Stimulated activated CD4-positive, alpha-beta T cell treated with anti-CD3 and anti-CD28 coated beads, TNF-alpha, amount 100 ng/mL, for 48 hours (primary cell): Measurements from ENCODE around the gene COA1.

Experiments
- DNase-seq, 3 donors: peaks; one replicate each; pipeline ENCODE4 v3.0.0-alpha.2; 2020; ENCODE audit warnings: low read depth in 3 of 3

Gene COA1

GRCh38 chr7:43653466-43653865 lies 75.9 kb downstream of the COA1 start:
- no peak for DNase-seq

GRCh38 chr7:43652364-43652763 lies 77.0 kb downstream of the COA1 start:
- no peak for DNase-seq

- DNase-seq: no peak
Observed at GRCh38 chr7:43650457-43651052, 78.8 kb downstream of the COA1 start.

GRCh38 chr7:43649755-43650274 lies 79.5 kb downstream of the COA1 start:
- DNase-seq: peak in 1 of 3 donors; percentile 41

GRCh38 chr7:43648473-43649406 lies 80.6 kb downstream of the COA1 start:
- peak in 1 of 3 donors; percentile 49 for DNase-seq

- DNase-seq: peak in 1 of 3 donors; percentile 55
Observed at GRCh38 chr7:43647673-43648472, 81.5 kb downstream of the COA1 start.

- DNase-seq: no peak
Observed at GRCh38 chr7:43647339-43647672, 82.0 kb downstream of the COA1 start.

DNA sequence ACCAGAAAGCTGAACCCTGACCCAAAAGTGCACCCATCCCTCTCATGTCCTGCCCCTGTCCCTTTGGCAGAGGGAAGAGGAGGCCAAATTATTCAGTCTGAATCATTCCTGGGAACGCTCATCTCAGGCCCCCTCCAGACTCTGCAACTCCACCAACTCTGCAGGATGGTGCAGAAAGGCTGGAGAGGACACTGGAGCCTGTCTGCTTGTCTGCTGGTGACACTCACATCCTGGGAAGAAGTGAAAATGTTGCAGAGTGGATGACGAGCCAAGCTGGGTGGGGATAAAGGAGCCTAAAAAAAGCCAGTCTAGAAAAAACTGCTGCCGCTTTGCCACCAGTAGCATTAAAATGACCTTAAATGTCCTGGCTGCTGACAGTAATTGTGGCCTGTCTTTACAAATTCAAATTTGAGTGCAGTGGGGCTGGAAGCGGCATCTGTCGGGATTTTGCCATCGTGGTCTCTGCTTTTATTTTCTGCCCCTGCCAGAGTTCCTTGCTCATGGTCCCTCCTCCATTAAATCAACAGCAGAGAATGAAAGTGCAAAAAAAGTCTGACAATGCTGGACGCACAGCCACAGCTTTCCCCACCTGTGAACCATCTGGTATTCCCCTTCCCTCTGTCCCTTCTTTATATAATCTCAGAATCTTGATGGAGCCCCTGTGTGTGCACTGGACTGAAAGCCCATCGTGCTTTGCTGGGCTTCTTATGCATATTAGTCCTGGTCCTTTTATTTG lies 82.6 kb downstream of the COA1 start:
- no peak for DNase-seq

GRCh38 chr7:43645699-43646226 lies 83.6 kb downstream of the COA1 start:
- DNase-seq: no peak

DNA sequence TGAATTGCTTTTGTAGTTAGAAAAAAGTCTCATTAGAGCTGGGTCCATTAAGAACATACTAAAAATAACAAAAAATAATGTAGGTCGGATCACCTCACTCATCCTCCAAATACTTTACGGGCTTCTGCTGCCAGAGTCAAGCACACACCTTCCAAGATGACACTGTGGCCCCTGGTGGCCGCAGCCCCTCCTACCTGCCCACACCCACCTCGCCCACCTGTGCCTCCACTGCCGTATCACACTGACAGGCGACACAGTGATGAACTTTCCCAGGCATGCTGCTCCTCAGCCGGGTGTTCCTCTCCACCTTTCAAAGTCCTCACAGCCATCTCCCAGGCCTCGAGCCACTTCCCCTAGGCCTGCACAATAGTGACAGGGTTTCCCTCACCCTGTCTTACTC lies 85.5 kb downstream of the COA1 start:
- DNase-seq: no peak

DNA sequence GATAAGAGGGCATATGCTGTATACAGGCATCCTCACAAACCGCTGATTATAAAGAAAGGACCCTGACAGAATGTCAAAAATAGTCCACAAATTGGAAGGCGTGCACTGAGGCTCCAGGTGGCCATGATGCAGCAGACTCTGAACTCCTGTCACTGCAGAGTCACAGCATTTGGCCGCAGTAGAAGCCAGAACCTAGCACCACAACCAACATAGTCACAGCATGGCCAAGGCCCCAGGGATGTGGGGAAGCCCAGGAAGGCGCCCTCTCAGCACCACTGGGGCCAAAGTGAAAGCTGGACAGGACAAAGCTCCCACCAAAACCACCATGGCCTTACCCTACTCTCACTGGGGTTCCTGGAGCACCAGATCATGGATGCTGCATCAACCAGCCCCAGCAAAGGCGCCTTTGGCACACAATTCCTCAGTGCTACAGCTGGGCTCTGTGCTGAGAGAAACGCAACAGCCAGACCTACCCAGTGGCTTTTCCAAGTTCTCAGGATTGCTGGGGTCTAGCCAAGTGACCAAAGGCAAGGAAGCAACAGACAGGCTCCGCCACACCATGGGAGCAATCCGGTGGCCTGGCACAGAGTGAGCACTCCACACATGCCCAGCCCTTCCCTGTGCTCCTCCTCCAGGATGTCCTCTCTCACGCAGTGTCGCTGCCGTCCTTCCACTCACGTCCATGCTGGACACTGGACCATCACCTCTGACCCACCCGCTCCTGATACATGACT lies 86.3 kb downstream of the COA1 start:
- no peak for DNase-seq

DNA sequence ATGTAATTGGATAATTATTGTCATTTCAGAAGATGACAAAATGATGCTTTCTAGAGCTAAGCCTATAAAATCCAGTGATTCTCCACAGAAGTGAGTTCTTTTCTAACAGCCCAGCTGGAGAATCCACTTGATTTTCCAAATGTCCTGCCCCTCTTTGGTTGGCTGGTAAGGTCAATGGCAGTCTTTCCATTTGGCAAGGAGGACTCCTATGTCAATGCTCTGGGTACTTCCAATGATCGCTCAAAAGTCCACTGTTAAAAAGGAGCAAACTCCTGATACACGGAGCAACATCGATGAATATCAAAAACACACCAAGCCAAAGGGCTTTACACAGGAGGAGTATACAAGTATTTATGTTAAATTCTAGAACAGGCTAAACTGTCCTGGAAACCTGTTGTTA lies 88.6 kb downstream of the COA1 start:
- no peak for DNase-seq

DNA sequence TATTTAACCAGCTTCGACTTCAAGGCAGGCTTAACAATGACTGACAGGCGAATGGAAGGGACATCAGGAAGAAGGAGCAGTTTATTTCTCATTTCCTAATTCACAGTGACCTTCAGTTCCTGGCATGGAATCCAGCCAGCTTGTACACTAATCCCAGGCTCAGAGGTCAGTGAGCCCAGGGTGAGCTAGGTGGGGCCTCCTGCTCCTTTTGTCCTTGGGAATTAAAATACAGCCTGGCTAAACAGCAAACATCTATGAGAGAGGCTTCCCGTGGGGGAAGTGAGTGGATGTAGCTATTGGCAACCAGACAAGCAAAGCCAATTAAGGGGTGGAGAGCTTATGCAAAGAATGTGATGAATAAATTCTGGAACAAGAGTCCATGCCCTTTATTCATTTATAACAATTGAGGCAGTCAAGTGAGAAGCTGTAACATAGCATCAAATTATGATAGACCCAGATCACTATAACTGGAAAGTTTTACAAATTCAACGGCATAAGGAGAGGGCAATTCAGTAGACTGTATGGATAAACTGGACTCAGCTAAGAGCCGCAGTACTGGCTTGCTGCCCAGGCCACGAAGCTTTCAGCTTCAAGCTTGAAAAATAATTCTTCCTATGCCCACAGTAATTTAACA lies 89.3 kb downstream of the COA1 start:
- no peak for DNase-seq

- DNase-seq: no peak
Observed at GRCh38 chr7:43637114-43637806, 92.1 kb downstream of the COA1 start.

GRCh38 chr7:43636093-43636492 lies 93.2 kb downstream of the COA1 start:
- no peak for DNase-seq

GRCh38 chr7:43634384-43634783 lies 94.9 kb downstream of the COA1 start:
- DNase-seq: no peak

DNA sequence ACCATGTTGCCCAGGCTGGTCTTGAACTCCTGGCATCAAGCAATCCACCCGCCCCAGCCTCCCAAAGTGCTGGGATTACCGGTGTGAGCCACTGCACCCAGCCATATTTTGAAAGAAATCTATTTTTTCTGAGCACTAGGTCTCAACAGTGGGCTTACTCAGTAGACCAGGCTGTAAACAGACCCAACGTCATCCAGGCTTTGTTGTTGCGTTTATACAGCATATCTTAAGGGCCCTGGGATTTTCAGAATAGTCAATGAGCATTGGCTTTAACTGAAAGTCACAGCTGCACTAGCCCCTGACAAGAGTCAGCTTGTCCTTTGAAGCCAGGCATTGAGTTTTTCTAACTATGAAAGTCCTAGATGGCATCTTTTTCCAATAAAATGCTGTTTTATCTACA lies 96.6 kb downstream of the COA1 start:
- DNase-seq: no peak

GRCh38 chr7:43631559-43631958 lies 97.8 kb downstream of the COA1 start:
- no peak for DNase-seq

DNA sequence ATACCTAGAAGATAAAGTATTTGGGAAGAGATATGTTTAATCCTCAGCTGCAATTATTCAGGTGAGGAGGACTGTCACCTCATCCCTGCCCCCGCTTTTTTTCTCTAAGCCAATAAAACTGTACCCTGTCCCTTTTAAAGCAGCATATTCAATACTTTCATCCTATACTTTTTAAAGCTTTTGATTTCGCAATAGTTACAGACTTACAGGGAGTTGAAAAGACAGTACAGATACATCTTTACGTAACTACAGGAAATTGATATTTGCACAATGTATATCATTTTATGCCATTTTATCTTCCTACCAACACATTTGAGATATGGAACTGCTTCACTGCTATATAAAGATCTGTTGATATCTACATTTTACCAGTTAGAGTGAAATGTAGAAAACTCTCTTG lies 98.8 kb downstream of the COA1 start:
- DNase-seq: no peak

DNA sequence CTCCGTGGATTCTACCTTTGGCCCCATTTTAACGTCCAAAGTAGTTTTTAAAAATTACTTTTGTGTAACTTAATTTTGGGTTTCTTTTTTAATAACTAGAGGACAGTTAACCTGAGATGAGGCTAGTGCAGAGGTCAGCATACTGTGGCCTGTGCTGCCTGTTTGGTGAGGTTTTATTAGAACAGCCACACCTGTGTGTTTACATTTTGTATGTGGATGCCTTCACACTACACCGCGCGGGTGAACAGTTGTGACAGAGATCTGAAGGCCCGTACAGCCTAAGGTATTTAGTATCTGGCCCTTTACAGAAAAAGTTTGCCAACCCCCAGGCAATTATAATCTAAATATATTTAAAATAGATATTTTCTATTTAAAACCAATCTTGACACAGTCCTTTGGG lies 99.5 kb downstream of the COA1 start:
- no peak for DNase-seq
